ENCODE measurements around the gene OCA2.
"Not testable (repeated sequence)": the region's sequence is repeated elsewhere in the genome, so short reads cannot be mapped to it uniquely, and the experiment has no call there.

- TF ChIP-seq POLR2A, CTCF, EP300 (IDR thresholded peaks at IDR 0.05): not testable (repeated sequence)
Observed at GRCh38 chr15:28121577-28121976, 22.5 kb upstream of the OCA2 start.
